Transverse colon (tissue), 4 donors: ENCODE results near the gene ADAMTS19.

ENCODE experiments used
- POLR2A ChIP-seq: fragments of 450-650 bp; IDR thresholded peaks from one replicate; pipeline ENCODE4 v1.6.1; 2016; ENCODE audit warnings: antibody characterized with exemption, mild to moderate bottlenecking, moderate library complexity
- POLR2AphosphoS5 ChIP-seq, 3 donors: sonication (generic); formaldehyde crosslinking; IDR thresholded peaks; one replicate each; pipeline ENCODE4 v1.6.1; 2016; ENCODE audit warnings: antibody characterized with exemption in 3 of 3
- TF ChIP-seq, protein P1 (sequence below), 5 experiments: fragments of 200-600 bp in 3 of 5; fragments of 450-650 bp in 2 of 5; sonication (generic) in 3 of 5; IDR thresholded peaks; 1 replicate in 2 of 5; 2 replicates in 3 of 5; pipeline ENCODE4 v1.5.1; 2016 to 2017; ENCODE audit warnings: antibody characterized with exemption in 5 of 5, inconsistent platforms in 3 of 5, mild to moderate bottlenecking in 2 of 5, moderate library complexity in 1 of 5

DNA sequence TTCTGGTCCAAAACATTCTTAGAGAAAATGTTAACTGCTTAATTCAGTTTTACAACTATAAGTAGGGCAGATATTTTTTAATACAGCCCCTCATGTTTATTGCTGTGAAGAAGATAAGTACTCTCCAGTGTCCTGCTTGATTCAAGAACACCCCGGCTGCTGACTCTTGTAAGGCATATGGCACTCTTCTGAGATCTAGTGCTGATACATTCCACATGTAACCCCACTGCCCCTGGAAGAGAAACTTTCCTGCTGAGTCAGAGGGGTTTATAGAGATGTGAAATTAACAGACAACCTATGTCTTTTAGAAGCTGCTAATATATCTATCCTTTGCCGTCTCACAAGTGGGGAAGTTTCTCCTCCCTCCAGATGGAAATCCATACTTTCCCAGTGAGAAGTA, 286.8 kb downstream of the ADAMTS19 start:
- TF ChIP-seq, protein P1, sequence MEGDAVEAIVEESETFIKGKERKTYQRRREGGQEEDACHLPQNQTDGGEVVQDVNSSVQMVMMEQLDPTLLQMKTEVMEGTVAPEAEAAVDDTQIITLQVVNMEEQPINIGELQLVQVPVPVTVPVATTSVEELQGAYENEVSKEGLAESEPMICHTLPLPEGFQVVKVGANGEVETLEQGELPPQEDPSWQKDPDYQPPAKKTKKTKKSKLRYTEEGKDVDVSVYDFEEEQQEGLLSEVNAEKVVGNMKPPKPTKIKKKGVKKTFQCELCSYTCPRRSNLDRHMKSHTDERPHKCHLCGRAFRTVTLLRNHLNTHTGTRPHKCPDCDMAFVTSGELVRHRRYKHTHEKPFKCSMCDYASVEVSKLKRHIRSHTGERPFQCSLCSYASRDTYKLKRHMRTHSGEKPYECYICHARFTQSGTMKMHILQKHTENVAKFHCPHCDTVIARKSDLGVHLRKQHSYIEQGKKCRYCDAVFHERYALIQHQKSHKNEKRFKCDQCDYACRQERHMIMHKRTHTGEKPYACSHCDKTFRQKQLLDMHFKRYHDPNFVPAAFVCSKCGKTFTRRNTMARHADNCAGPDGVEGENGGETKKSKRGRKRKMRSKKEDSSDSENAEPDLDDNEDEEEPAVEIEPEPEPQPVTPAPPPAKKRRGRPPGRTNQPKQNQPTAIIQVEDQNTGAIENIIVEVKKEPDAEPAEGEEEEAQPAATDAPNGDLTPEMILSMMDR (IDR thresholded peaks at IDR 0.05), result no peak
- TF ChIP-seq POLR2A, result no peak
- no peak for TF ChIP-seq POLR2AphosphoS5 (IDR thresholded peaks at IDR 0.05)
